TTC549 (cell line): ENCODE measurements around the gene RERE.

Source experiments
- FAIRE-seq: peaks from 2 replicates; lab custom pipeline; 2012; peaks lifted over from hg19 to GRCh38; lab: Jason Lieb, UNC

The RERE gene

GRCh38 chr1:8324176-8324810, 493.1 kb downstream of the RERE start:
- FAIRE-seq = no peak

- FAIRE-seq = no peak
Observed at GRCh38 chr1:8323706-8324105, 493.7 kb downstream of the RERE start.

GRCh38 chr1:8321612-8322011, 495.8 kb downstream of the RERE start:
- no peak for FAIRE-seq

GRCh38 chr1:8318436-8318835, 499.0 kb downstream of the RERE start:
- FAIRE-seq = no peak

GRCh38 chr1:8317647-8318381, 499.6 kb downstream of the RERE start, which contains the start of gene SLC45A1:
Gene SLC45A1 (plus strand): TSS chr1:8318114. CDS start chr1:8324330, 6,216 bp downstream.
- FAIRE-seq = no peak

GRCh38 chr1:8315573-8316475, 501.6 kb downstream of the RERE start:
- no peak for FAIRE-seq

GRCh38 chr1:8314346-8315280, 502.8 kb downstream of the RERE start:
- FAIRE-seq = peak; percentile 80

- no peak for FAIRE-seq
Observed at GRCh38 chr1:8313231-8313630, 504.2 kb downstream of the RERE start.

GRCh38 chr1:8312235-8313218, 504.9 kb downstream of the RERE start:
- no peak for FAIRE-seq

GRCh38 chr1:8311068-8311718, 506.2 kb downstream of the RERE start:
- FAIRE-seq = no peak

GRCh38 chr1:8307628-8308027, 509.8 kb downstream of the RERE start:
- no peak for FAIRE-seq

GRCh38 chr1:8303876-8304275, 513.6 kb downstream of the RERE start:
- FAIRE-seq = no peak

- peak; percentile 46 for FAIRE-seq
Observed at GRCh38 chr1:8303141-8303540, 514.3 kb downstream of the RERE start.
